HepG2 (cell line): Measurements from ENCODE around the gene PATL2. TPM values are rescaled to one million over a fixed set of nuclear protein-coding genes. Genes with fewer than 3 reads are reported as not detected.

ENCODE experiments used
- AGO1 ChIP-seq: fragments of 200-400 bp; formaldehyde crosslinking; IDR thresholded peaks from 2 replicates; pipeline ENCODE4 v1.6.1; 2017; ENCODE audit warnings: mild to moderate bottlenecking, low read depth, low read length, moderate library complexity; ENCODE audit not compliant: poor library complexity, severe bottlenecking
- ERF ChIP-seq: IDR thresholded peaks from 2 replicates; pipeline ENCODE4 v1.6.1; 2018; ENCODE audit warnings: missing biosample characterization, missing genetic modification reagents
- FOXP1 ChIP-seq, 2 experiments: fragments of 450-650 bp in 1 of 2; IDR thresholded peaks; 2 replicates each; pipeline ENCODE4 v1.6.1; 2017 to 2018; ENCODE audit warnings: antibody characterized with exemption in 1 of 2
- GFI1 ChIP-seq: sonication (generic); formaldehyde crosslinking; IDR thresholded peaks from 2 replicates; pipeline ENCODE4 v1.5.0; 2020; ENCODE audit warnings: missing genetic modification reagents, mild to moderate bottlenecking, borderline replicate concordance
- HMGXB4 ChIP-seq, 2 experiments: sonication (generic) in 1 of 2; formaldehyde crosslinking in 1 of 2; IDR thresholded peaks; 2 replicates each; pipeline versions ENCODE4 v1.4.0 to v1.6.1; 2018 to 2020; ENCODE audit warnings: missing genetic modification reagents in 2 of 2, borderline replicate concordance in 1 of 2, low read depth in 1 of 2, mild to moderate bottlenecking in 1 of 2, missing biosample characterization in 1 of 2
- HNRNPLL ChIP-seq: fragments of 200-400 bp; formaldehyde crosslinking; IDR thresholded peaks from 2 replicates; pipeline ENCODE4 v1.6.1; 2017; ENCODE audit warnings: mild to moderate bottlenecking, low read depth, low read length; ENCODE audit not compliant: poor library complexity, severe bottlenecking
- PHF5A ChIP-seq: IDR thresholded peaks from one replicate; pipeline ENCODE4 v1.6.1; 2018; ENCODE audit warnings: low read depth, missing genetic modification reagents; ENCODE audit not compliant: unreplicated experiment
- SIN3B ChIP-seq: fragments of 150-350 bp; IDR thresholded peaks from 2 replicates; pipeline ENCODE4 v1.6.1; 2014; ENCODE audit warnings: low read length
- SMARCE1 ChIP-seq: fragments of 450-650 bp; IDR thresholded peaks from 2 replicates; pipeline ENCODE4 v1.6.1; 2017; ENCODE audit warnings: borderline replicate concordance
- SRY ChIP-seq: sonication (generic); formaldehyde crosslinking; IDR thresholded peaks from 2 replicates; pipeline ENCODE4 v1.8.0; 2022; ENCODE audit warnings: mild to moderate bottlenecking, missing genetic modification reagents
- TBP ChIP-seq: sonication (generic); formaldehyde crosslinking; IDR thresholded peaks from 2 replicates; pipeline ENCODE4 v1.5.0; 2020; ENCODE audit warnings: missing genetic modification reagents
- UBTF ChIP-seq: sonication (generic); formaldehyde crosslinking; IDR thresholded peaks from 2 replicates; pipeline ENCODE4 v1.4.0; 2020; ENCODE audit warnings: mild to moderate bottlenecking, missing genetic modification reagents
- YY1 ChIP-seq: IDR thresholded peaks from 2 replicates; pipeline ENCODE4 v1.6.1; 2011; ENCODE audit warnings: low read length, low read depth, moderate library complexity, mild to moderate bottlenecking; ENCODE audit not compliant: insufficient read depth, insufficient replicate concordance
- ZBTB37 ChIP-seq: sonication (generic); formaldehyde crosslinking; IDR thresholded peaks from 2 replicates; pipeline ENCODE4 v1.4.0; 2020; ENCODE audit warnings: mild to moderate bottlenecking, missing genetic modification reagents
- ZFY ChIP-seq: sonication (generic); formaldehyde crosslinking; IDR thresholded peaks from 2 replicates; pipeline ENCODE4 v1.4.0; 2020; ENCODE audit warnings: missing genetic modification reagents
- ZFYVE20 ChIP-seq: sonication (generic); formaldehyde crosslinking; IDR thresholded peaks from 2 replicates; pipeline ENCODE4 v1.8.0; 2023; ENCODE audit warnings: low read depth, mild to moderate bottlenecking, moderate library complexity, missing genetic modification reagents, borderline replicate concordance
- ZGPAT ChIP-seq: IDR thresholded peaks from 2 replicates; pipeline ENCODE4 v1.6.1; 2016; ENCODE audit warnings: mild to moderate bottlenecking
- ZMAT5 ChIP-seq: sonication (generic); formaldehyde crosslinking; IDR thresholded peaks from 2 replicates; pipeline ENCODE4 v1.5.0; 2020; ENCODE audit warnings: mild to moderate bottlenecking, low read depth, missing genetic modification reagents, borderline replicate concordance
- ZMYM2 ChIP-seq: sonication (generic); formaldehyde crosslinking; IDR thresholded peaks from 2 replicates; pipeline ENCODE4 v1.8.0; 2022; ENCODE audit warnings: mild to moderate bottlenecking, missing genetic modification reagents
- ZNF451 ChIP-seq: sonication (generic); formaldehyde crosslinking; IDR thresholded peaks from 2 replicates; pipeline ENCODE4 v1.5.0; 2020; ENCODE audit warnings: mild to moderate bottlenecking, missing genetic modification reagents
- ZNF567 ChIP-seq: sonication (generic); formaldehyde crosslinking; IDR thresholded peaks from 2 replicates; pipeline ENCODE4 v1.8.1; 2023; ENCODE audit warnings: mild to moderate bottlenecking, missing genetic modification reagents, borderline replicate concordance
- polyA plus RNA-seq, 8 experiments: library from polyadenylated mRNA; depleted of rRNA in 3 of 8; stranded (reverse) in 7 of 8; unstranded in 1 of 8; fragments of >200 nt; fragmentation: Illumina TruSeq in 4 of 8; extraction: Trizol in 4 of 8; gene quantifications; 2 replicates each; pipeline versions ENCODE4 v1.2.1 to v1.2.3, GENCODE V29; 2011 to 2016; ENCODE audit warnings: low read depth in 4 of 8, missing spikeins in 1 of 8, mixed read lengths in 1 of 8; ENCODE audit not compliant: insufficient read depth in 1 of 8
- total RNA-seq, 5 experiments: library from RNA; depleted of rRNA; stranded (reverse); fragments of >200 nt; fragmentation: Illumina TruSeq; extraction: Trizol; gene quantifications; 2 replicates each; pipeline ENCODE4 v1.2.3, GENCODE V29; 2016; ENCODE audit warnings: low read depth in 1 of 5

Gene PATL2
- total and polyA plus RNA-seq, 2 of the 13 experiments (the other 11 are each of a cell fraction or from before 2014, with no cell fraction given), result 0.15 to 0.53 TPM

GRCh38 chr15:44663410-44664308, 47.5 kb downstream of the PATL2 start, which contains the start of gene SPG11 (continued):
- TF ChIP-seq SIN3B (0 out of 2 replicates have a peak, but pooled peaks have one; percentile 30), ZMAT5 (CRISPR knock-in tag) (no peak), ZGPAT (CRISPR knock-in tag) (peak; percentile 93), SMARCE1 (no peak), ZMYM2 (CRISPR knock-in tag) (peak; percentile 34; the same call in 1 of the 2 replicates), ZFYVE20 (peak; percentile 95; the same call in 1 of the 2 replicates), FOXP1 (IDR thresholded peaks at IDR 0.05) (no peak), FOXP1 (CRISPR knock-in tag; IDR thresholded peaks at IDR 0.05) (no peak), ZNF451 (no peak), ERF (CRISPR knock-in tag) (peak; percentile 79), HNRNPLL (peak; percentile 86), SRY (CRISPR knock-in tag) (0 out of 2 replicates have a peak, but pooled peaks have one; percentile 90), ZNF567 (CRISPR knock-in tag) (no peak), ZFY (CRISPR knock-in tag) (peak; percentile 95), GFI1 (CRISPR knock-in tag) (no peak; the same call in 1 of the 2 replicates), YY1 (peak; percentile 98), PHF5A (CRISPR knock-in tag) (peak; percentile 84), ZBTB37 (CRISPR knock-in tag) (no peak), AGO1 (peak; percentile 23), HMGXB4 (CRISPR knock-in tag; IDR thresholded peaks at IDR 0.05; ENCODE audit: borderline replicate concordance in 1 of 2, low read depth in 1 of 2) (peak; percentile 88 to 93), TBP (CRISPR knock-in tag) (no peak), UBTF (CRISPR knock-in tag) (peak; percentile 92)
